SK-N-MC (cell line): ENCODE measurements around the gene ZNF175.
A peak's percentile ranks its signal among the peaks of the same experiment; 100 is the strongest.

ENCODE experiments used
- DNase-seq: peaks from one replicate; pipeline ENCODE4 v3.0.0-alpha.2; 2011; ENCODE audit warnings: low read depth, low spot score
- H3K27ac ChIP-seq: fragments of 200-600 bp; sonication (generic); 2 replicates; pipeline ENCODE4 v1.5.1; 2016; ENCODE audit warnings: mixed run types
- H3K36me3 ChIP-seq: fragments of 200-600 bp; sonication (generic); 2 replicates; pipeline ENCODE4 v1.6.1; 2017; ENCODE audit warnings: antibody characterized with exemption, low read length, mixed read lengths; ENCODE audit not compliant: insufficient read depth
- H3K4me3 ChIP-seq: fragments of 200-600 bp; sonication (generic); 2 replicates; pipeline ENCODE4 v1.5.1; 2016
- H3K9ac ChIP-seq: fragments of 200-600 bp; sonication (generic); 2 replicates; pipeline ENCODE4 v1.8.0; 2017; ENCODE audit warnings: mixed run types, mixed read lengths; ENCODE audit not compliant: insufficient read length
- H3K9me3 ChIP-seq: fragments of 200-600 bp; sonication (generic); 2 replicates; pipeline ENCODE4 v1.6.1; 2017; ENCODE audit warnings: low read depth, mild to moderate bottlenecking, antibody characterized with exemption, low read length, moderate library complexity, mixed read lengths
- EZH2 ChIP-seq: fragments of 200-600 bp; sonication (generic); IDR thresholded peaks from one replicate; pipeline ENCODE4 v1.6.1; 2017; ENCODE audit warnings: antibody characterized with exemption
- FOXP2 ChIP-seq: optimal IDR thresholded peaks from 2 replicates; pipeline ENCODE3; 2011; ENCODE audit warnings: mild to moderate bottlenecking, moderate library complexity; ENCODE audit not compliant: insufficient read depth; ENCODE audit errors: extremely low read length, control extremely low read depth
- POLR2AphosphoS5 ChIP-seq: IDR thresholded peaks from 2 replicates; pipeline ENCODE4 v1.6.1; 2012; ENCODE audit warnings: mild to moderate bottlenecking, low read depth, low read length, borderline replicate concordance

The ZNF175 gene

DNA sequence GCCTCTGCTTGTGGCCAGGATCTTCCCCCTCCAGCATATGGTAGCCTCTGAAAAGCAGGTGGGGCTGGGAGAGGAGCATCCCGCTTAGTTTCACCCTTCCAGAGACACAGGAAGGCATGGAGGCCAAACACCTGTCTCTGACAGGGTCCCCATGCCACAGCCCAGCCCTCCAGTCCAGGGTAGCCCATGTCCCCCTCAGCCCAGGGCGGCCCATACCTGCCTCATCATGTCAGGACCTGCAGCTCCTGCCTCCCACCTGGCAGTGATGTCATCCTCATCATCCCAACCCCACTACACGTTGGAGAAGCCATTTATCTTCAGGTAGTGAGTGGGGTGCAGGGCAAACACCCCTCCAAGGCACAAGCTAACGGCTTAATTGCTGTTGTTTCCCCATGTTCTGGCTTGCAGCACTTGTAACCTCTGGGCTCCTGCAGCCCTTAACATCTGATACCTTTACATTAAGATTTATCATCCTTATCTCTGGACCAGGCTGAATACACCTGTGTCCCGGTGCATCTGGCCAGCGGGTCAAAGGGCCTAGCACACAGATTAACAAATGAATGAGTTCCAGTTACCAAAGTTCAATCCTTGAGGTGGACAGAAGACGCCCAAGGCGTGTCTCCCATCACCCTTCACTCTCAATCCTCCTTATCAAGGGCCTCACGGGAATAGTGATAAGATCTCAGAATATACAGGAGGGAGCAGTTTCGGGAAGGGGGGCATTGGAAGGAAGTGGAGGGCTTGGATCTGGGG is 22.2 kb downstream of the ZNF175 start:
- DNase-seq: no peak
- Histone ChIP-seq H3K36me3 (no peaks in the 10 kb centered on the region; the same call in 1 of the 2 replicates), H3K9ac (peak overlapping the region; percentile 47), H3K9me3 (peaks cover 2% of the 10 kb centered on the region; the same call in 1 of the 2 replicates), H3K4me3 (peak overlapping the region; percentile 92), H3K27ac (no peak overlapping the region)
- TF ChIP-seq FOXP2 (no peak), POLR2AphosphoS5 (no peak), EZH2 (no peak)

DNA sequence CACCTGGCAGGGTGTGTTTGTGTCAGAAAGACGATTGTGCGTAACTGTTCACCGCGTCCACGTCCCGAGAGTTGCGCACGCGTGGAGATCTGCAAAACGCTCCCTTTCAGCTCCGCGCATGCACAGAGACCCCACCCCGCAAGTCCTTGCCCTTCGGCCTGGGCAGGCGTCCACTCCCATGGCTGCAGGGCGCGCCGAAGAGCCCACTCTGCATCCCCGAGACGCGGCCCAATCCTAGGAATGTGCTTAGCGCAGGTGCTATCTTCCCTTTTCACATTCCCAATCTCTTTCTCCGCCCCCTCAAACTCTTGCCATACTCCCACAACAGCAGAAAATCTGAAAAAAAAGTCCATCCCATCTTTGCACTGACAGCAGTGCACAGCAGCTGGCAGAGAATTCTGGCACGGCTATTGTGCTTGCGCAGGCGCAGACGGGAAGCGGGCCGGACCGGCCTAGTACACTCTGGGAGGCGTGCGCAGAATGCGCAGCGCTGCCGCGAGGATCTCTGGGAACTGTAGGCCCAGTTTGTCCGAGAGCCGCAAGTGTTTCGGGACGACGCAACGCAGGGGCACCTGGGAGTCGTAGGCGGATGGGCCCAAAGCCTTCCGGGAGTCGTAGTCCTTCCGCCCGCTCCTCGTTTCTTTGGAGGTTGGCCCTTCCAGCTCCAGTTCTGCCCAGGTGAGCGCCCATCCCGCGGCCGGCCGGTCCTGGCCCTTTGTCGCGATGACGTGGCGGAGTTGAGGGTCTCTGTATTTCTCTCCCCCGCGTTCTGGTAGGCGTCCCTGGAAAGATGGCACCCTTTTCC is 23.1 kb downstream of the ZNF175 start:
- Histone ChIP-seq H3K27ac (no peak overlapping the region), H3K9ac (peak overlapping the region; percentile 47), H3K36me3 (no peaks in the 10 kb centered on the region), H3K4me3 (peak overlapping the region; percentile 92), H3K9me3 (no peaks in the 10 kb centered on the region)
- DNase-seq: peak; percentile 80
- peak; percentile 79 for TF ChIP-seq POLR2AphosphoS5
- no peak for TF ChIP-seq EZH2

DNA sequence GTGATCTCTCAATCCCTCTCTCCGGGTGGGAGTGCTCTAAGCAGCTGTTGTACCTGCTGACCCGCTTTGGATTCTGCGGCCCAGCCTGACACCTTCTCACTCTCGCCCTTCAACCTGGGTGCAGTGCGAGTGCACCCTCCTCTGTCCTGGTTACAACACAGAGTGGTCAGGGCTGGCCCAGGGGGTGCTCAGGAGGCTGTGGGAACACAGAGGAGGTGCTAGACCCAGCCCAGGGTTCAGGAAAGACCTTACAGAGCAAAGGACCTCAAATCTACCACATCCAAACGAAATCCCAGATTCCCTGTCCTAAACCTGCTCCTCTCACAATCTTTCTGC is 23.7 kb downstream of the ZNF175 start:
- DNase-seq: no peak
- Histone ChIP-seq H3K4me3 (peak overlapping the region; percentile 92), H3K36me3 (no peaks in the 10 kb centered on the region), H3K9me3 (no peaks in the 10 kb centered on the region), H3K9ac (peak overlapping the region; percentile 17), H3K27ac (no peak overlapping the region)
- no peak for TF ChIP-seq EZH2
- TF ChIP-seq FOXP2: no peak
- TF ChIP-seq POLR2AphosphoS5: no peak

DNA sequence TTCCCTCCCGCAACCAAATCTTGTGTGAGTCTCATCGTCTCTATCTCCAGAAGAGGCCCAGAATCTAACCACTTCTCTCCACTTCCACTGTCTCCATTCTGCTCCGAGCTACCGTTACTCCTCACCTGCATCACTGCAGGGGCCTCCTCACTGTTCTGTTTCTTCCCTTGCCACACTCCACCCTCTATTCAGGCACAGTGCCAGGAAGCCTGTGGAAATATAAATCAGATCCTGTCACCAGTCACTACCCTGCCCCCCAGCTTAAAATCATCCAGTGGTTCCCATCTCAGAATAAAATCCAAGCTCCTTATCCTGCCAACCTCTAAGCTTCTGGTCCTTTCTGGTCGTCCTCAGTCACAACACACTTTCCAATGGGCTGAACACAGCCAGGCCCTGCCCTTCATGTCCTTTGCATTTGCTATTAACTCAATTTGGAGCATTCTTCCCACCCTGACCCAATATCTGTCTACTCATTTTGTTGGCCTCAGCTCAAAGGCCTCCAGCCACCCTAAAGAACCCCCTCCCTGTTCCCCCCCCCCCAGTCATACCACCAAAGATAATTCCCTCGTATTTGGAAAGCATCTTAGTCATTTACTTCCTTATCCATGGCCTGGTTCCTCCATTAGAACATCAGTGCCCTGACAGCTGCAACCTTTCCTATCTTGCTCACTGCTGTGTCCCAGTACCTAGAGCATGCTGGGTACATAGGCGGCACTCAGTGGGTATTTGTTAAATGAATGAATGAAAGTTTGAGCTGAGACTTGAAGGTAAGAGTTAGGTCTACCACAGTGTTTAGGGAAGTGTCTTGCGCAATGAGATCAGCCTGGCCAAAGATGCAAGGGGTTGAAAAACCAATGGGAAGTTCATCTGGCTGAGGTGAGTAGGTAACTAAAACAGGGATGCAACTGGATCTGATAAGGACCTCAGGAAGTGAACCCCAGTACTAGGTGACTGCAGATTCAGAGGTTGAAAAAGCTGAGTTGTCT is 24.4 kb downstream of the ZNF175 start:
- no peak overlapping the region for H3K9ac ChIP-seq
- peak overlapping the region; percentile 92 for H3K4me3 ChIP-seq

DNA sequence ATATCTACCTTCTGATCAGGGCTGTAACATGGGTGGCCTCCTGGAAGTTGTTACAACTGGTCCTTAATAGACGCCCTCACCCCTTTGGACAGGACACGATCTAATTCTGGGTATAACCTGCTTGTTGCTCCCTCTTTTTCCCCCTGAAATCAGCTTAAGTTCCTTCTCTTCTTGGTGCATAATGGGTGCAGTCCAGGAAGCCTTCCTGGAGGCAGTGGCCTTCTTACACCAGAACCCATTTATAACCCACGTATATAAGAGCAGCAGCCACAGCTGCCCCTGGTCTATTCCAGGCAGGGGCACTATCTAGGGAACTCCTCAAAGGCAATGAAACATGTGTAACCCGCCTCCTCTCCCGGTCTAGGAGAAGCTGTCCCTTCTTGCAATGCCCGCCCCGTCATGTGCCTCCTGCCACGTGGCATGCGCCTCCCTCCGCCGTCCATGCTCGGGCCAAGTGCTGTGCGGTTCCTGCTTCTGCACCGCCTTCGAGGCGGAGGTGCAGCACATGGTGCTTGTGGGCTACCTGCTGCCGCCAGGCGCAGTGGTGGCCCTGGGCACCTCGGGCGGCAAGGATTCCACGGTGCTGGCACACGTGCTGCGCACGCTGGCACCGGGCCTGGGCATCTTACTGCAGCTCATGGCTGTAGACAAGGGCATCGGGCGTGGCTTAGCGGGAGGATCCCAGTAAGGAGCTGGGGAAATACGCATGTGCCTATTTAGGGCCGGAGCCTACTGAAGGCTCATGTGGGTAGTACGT is 27.3 kb downstream of the ZNF175 start:
- Histone ChIP-seq H3K4me3 (no peak overlapping the region), H3K27ac (no peak overlapping the region), H3K36me3 (no peaks in the 10 kb centered on the region), H3K9ac (no peak overlapping the region), H3K9me3 (no peaks in the 10 kb centered on the region)
- DNase-seq: no peak
- TF ChIP-seq POLR2AphosphoS5: no peak
- TF ChIP-seq EZH2: no peak
- TF ChIP-seq FOXP2: no peak

More for the DNA sequence above, 24.4 kb downstream of the ZNF175 start:
- Histone ChIP-seq H3K27ac (no peak overlapping the region), H3K36me3 (no peaks in the 10 kb centered on the region), H3K9me3 (no peaks in the 10 kb centered on the region)
- no peak for TF ChIP-seq POLR2AphosphoS5
- TF ChIP-seq FOXP2: no peak
- TF ChIP-seq EZH2: no peak
- no peak for DNase-seq

DNA sequence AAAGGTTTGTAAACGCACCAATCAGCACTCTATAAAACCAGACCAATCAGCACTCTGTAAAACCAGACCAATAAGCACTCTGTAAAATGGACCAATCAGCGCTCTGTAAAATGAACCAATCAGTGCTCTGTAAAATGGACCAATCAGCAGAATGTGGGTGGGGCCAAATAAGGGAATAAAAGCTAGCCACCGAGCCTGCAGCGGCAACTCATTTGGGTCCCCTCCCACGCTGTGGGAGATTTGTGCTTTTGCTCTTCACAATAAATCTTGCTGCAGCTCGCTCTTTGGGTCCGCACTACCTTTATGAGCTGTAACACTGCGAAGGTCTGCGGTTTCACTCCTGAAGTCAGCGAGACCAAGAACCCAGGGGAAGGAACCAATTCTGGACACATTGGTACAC is 28.0 kb downstream of the ZNF175 start:
- TF ChIP-seq POLR2AphosphoS5 (no peak), EZH2 (no peak), FOXP2 (no peak)
- no peak overlapping the region for H3K9ac ChIP-seq
- no peak for DNase-seq

DNA sequence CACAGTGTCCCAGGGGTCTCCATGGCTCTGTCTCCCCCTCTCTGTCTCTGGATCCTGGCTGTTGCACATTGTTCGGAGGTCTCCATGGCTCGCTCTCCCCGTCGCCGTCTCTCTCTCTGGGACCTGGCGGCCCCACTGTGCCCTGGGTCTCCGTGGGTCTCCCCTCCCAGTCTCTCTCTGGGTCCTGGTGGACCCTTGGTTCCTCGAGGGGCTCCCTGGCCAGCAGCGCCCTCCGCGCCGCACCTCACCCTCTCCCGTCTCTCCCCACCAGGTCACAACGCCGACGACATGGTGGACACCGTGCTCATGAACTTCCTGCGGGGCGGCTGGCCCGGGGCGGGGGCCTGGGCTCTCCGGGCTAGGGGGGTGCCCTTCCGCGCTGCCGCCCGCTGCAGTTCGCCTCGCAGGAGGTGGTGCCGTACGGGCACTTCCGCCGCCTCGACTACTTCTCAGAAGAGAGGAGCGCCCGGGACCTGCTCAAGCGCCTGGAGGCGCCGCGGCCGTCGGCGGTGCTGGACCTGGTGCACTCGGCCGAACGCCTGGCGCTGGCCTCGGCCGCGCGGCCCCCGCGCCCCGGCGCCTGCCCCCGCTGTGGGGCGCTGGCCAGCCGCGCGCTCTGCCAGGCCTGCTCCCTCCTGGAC is 30.0 kb downstream of the ZNF175 start:
- H3K27ac ChIP-seq: no peak overlapping the region
- TF ChIP-seq POLR2AphosphoS5 (no peak), FOXP2 (no peak), EZH2 (no peak)
- no peak overlapping the region for H3K4me3 ChIP-seq
- DNase-seq: no peak
- H3K36me3 ChIP-seq: no peaks in the 10 kb centered on the region
- H3K9me3 ChIP-seq: no peaks in the 10 kb centered on the region
- no peak overlapping the region for H3K9ac ChIP-seq

More for the DNA sequence above, 28.0 kb downstream of the ZNF175 start:
- Histone ChIP-seq H3K9me3 (no peaks in the 10 kb centered on the region), H3K36me3 (no peaks in the 10 kb centered on the region), H3K4me3 (no peak overlapping the region), H3K27ac (no peak overlapping the region)
